HG03439 (cell line): ENCODE measurements around the gene TBX15.

Experiments used
- ATAC-seq: cut with Tn5 transposase; IDR thresholded peaks from one replicate; pipeline ENCODE4 v1.9.1; 2021; ENCODE audit warnings: mild to moderate bottlenecking, moderate library complexity; ENCODE audit not compliant: unreplicated experiment

TBX15 gene

GRCh38 chr1:118985640-118986554 lies 2.2 kb downstream of the TBX15 start:
- ATAC-seq, result no peak

GRCh38 chr1:118984722-118985639 lies 3.2 kb downstream of the TBX15 start:
- no peak for ATAC-seq

- no peak for ATAC-seq
Measured at GRCh38 chr1:118984086-118984721, 3.9 kb downstream of the TBX15 start.

- ATAC-seq, result no peak
Measured at GRCh38 chr1:118983558-118984041, 4.5 kb downstream of the TBX15 start.

GRCh38 chr1:118982821-118983557 lies 5.2 kb downstream of the TBX15 start:
- no peak for ATAC-seq

GRCh38 chr1:118982266-118982665 lies 5.9 kb downstream of the TBX15 start:
- no peak for ATAC-seq

- ATAC-seq, result no peak
Measured at GRCh38 chr1:118981436-118981835, 6.7 kb downstream of the TBX15 start.

GRCh38 chr1:118979754-118980575 lies 8.2 kb downstream of the TBX15 start:
- ATAC-seq, result no peak

GRCh38 chr1:118978914-118979701 lies 9.0 kb downstream of the TBX15 start:
- no peak for ATAC-seq

GRCh38 chr1:118977600-118977999 lies 10.5 kb downstream of the TBX15 start:
- no peak for ATAC-seq

- no peak for ATAC-seq
Measured at GRCh38 chr1:118974661-118975060, 13.5 kb downstream of the TBX15 start.

- ATAC-seq, result no peak
Measured at GRCh38 chr1:118973531-118974137, 14.5 kb downstream of the TBX15 start.

- ATAC-seq, result no peak
Measured at GRCh38 chr1:118973032-118973431, 15.1 kb downstream of the TBX15 start.

- ATAC-seq, result no peak
Measured at GRCh38 chr1:118970451-118970850, 17.7 kb downstream of the TBX15 start.

- no peak for ATAC-seq
Measured at GRCh38 chr1:118963456-118964430, 24.4 kb downstream of the TBX15 start.

- no peak for ATAC-seq
Measured at GRCh38 chr1:118963138-118963455, 25.0 kb downstream of the TBX15 start.

GRCh38 chr1:118961156-118961555 lies 27.0 kb downstream of the TBX15 start:
- no peak for ATAC-seq
